GM12878 (cell line): ENCODE results near the gene P3H1.
"Not testable (repeated sequence)": the region's sequence is repeated elsewhere in the genome, so short reads cannot be mapped to it uniquely, and the experiment has no call there.

Experiments used
- CBX3 ChIP-seq: fragments of 200-600 bp; sonication (generic); IDR thresholded peaks from 2 replicates; pipeline ENCODE4 v1.6.1; 2016; ENCODE audit warnings: low read depth, borderline replicate concordance
- CBX5 ChIP-seq: sonication (generic); IDR thresholded peaks from 2 replicates; pipeline ENCODE4 v1.6.1; 2016; ENCODE audit warnings: low read depth, moderate library complexity, mild to moderate bottlenecking, inconsistent platforms
- CHD4 ChIP-seq: fragments of 200-600 bp; sonication (generic); IDR thresholded peaks from 2 replicates; pipeline ENCODE4 v1.6.1; 2016; ENCODE audit warnings: mild to moderate bottlenecking
- EZH2 ChIP-seq: IDR thresholded peaks from 2 replicates; pipeline ENCODE4 v1.6.1; 2012; ENCODE audit warnings: low read depth, mild to moderate bottlenecking, control low read depth, inconsistent platforms, low read length, borderline replicate concordance; ENCODE audit not compliant: control insufficient read depth
- HDGF ChIP-seq: fragments of 450-650 bp; IDR thresholded peaks from 2 replicates; pipeline ENCODE4 v1.6.1; 2016; ENCODE audit warnings: antibody characterized with exemption
- JUND ChIP-seq: IDR thresholded peaks from 2 replicates; pipeline ENCODE4 v1.6.1; 2012; ENCODE audit warnings: low read depth, mild to moderate bottlenecking, low read length, improper control_type of control experiment, moderate library complexity
- POLR2AphosphoS5 ChIP-seq: IDR thresholded peaks from 2 replicates; pipeline ENCODE4 v1.6.1; 2011; ENCODE audit warnings: mild to moderate bottlenecking, low read length, inconsistent platforms
- RCOR1 ChIP-seq: conservative IDR thresholded peaks from 2 replicates; pipeline ENCODE4 v1.6.1; 2012; ENCODE audit warnings: low read depth, low read length, improper control_type of control experiment
- RFX5 ChIP-seq: IDR thresholded peaks from 2 replicates; pipeline ENCODE4 v1.6.1; 2011; ENCODE audit warnings: low read depth, low read length, improper control_type of control experiment
- TARDBP ChIP-seq: IDR thresholded peaks from 2 replicates; pipeline ENCODE4 v1.6.1; 2016; ENCODE audit warnings: borderline replicate concordance
- TF ChIP-seq, protein P1 (sequence below), 3 experiments: IDR thresholded peaks in 2 of 3; conservative IDR thresholded peaks in 1 of 3; 2 replicates each; pipeline ENCODE4 v1.5.1; 2011; ENCODE audit warnings: low read depth in 3 of 3, low read length in 3 of 3, mild to moderate bottlenecking in 3 of 3, control low read depth in 2 of 3, moderate library complexity in 2 of 3, inconsistent platforms in 1 of 3, mixed read lengths in 1 of 3; ENCODE audit not compliant: control insufficient read depth in 2 of 3, insufficient read depth in 1 of 3; ENCODE audit errors: extremely low read depth in 1 of 3
- TF ChIP-seq, protein P2 (sequence below): fragments of 450-650 bp; IDR thresholded peaks from 2 replicates; pipeline ENCODE4 v1.6.1; 2018; ENCODE audit warnings: borderline replicate concordance, mild to moderate bottlenecking; ENCODE audit not compliant: partially characterized antibody
- TF ChIP-seq, protein P3 (sequence below): IDR thresholded peaks from 2 replicates; pipeline ENCODE4 v1.6.1; 2011; ENCODE audit warnings: low read depth, low read length, improper control_type of control experiment, borderline replicate concordance
- TF ChIP-seq, protein P4 (sequence below): IDR thresholded peaks from 2 replicates; pipeline ENCODE4 v1.6.1; 2012; ENCODE audit warnings: mild to moderate bottlenecking, low read depth, low read length

DNA sequence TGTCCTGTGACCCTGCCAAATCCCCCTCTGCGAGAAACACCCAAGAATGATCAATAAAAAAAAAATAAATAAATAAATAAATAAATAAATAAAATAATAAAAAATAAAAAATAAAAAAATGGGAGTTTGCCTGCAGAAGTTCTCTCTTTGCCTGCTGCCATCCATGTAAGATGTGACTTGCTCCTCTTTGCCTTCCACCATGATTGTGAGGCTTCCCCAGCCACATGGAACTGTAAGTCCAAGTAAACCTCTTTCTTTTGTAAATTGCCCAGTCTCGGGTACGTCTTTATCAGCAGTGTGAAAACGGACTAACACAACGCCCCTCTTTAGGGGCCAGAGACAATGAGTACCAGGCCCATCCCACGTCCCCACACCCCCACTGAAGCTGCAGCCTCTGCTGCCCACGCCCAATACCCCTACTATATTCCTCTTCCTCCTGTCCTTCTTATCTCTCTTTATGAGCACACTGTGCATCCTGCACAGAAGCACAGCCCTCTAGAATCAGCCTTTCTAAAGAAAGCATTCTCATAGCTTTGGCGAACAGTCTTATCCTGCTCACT lies 15.2 kb downstream of the P3H1 start:
- not testable (repeated sequence) for TF ChIP-seq POLR2AphosphoS5, JUND, CBX3, CHD4, RCOR1, RFX5, EZH2, HDGF, TARDBP, CBX5
- TF ChIP-seq, protein P1, sequence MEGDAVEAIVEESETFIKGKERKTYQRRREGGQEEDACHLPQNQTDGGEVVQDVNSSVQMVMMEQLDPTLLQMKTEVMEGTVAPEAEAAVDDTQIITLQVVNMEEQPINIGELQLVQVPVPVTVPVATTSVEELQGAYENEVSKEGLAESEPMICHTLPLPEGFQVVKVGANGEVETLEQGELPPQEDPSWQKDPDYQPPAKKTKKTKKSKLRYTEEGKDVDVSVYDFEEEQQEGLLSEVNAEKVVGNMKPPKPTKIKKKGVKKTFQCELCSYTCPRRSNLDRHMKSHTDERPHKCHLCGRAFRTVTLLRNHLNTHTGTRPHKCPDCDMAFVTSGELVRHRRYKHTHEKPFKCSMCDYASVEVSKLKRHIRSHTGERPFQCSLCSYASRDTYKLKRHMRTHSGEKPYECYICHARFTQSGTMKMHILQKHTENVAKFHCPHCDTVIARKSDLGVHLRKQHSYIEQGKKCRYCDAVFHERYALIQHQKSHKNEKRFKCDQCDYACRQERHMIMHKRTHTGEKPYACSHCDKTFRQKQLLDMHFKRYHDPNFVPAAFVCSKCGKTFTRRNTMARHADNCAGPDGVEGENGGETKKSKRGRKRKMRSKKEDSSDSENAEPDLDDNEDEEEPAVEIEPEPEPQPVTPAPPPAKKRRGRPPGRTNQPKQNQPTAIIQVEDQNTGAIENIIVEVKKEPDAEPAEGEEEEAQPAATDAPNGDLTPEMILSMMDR (IDR thresholded peaks at IDR 0.05 in 2 of 3, conservative IDR thresholded peaks at IDR 0.05 in 1 of 3; ENCODE audit: control insufficient read depth in 2 of 3, extremely low read depth in 1 of 3, insufficient read depth in 1 of 3, low read depth in 3 of 3, low read length in 3 of 3) = not testable (repeated sequence)
- TF ChIP-seq, protein P2, sequence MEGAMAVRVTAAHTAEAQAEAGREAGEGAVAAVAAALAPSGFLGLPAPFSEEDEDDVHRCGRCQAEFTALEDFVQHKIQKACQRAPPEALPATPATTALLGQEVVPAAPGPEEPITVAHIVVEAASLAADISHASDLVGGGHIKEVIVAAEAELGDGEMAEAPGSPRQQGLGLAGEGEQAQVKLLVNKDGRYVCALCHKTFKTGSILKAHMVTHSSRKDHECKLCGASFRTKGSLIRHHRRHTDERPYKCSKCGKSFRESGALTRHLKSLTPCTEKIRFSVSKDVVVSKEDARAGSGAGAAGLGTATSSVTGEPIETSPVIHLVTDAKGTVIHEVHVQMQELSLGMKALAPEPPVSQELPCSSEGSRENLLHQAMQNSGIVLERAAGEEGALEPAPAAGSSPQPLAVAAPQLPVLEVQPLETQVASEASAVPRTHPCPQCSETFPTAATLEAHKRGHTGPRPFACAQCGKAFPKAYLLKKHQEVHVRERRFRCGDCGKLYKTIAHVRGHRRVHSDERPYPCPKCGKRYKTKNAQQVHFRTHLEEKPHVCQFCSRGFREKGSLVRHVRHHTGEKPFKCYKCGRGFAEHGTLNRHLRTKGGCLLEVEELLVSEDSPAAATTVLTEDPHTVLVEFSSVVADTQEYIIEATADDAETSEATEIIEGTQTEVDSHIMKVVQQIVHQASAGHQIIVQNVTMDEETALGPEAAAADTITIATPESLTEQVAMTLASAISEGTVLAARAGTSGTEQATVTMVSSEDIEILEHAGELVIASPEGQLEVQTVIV = not testable (repeated sequence)
- TF ChIP-seq, protein P3, sequence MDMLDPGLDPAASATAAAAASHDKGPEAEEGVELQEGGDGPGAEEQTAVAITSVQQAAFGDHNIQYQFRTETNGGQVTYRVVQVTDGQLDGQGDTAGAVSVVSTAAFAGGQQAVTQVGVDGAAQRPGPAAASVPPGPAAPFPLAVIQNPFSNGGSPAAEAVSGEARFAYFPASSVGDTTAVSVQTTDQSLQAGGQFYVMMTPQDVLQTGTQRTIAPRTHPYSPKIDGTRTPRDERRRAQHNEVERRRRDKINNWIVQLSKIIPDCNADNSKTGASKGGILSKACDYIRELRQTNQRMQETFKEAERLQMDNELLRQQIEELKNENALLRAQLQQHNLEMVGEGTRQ = not testable (repeated sequence)
- TF ChIP-seq, protein P4, sequence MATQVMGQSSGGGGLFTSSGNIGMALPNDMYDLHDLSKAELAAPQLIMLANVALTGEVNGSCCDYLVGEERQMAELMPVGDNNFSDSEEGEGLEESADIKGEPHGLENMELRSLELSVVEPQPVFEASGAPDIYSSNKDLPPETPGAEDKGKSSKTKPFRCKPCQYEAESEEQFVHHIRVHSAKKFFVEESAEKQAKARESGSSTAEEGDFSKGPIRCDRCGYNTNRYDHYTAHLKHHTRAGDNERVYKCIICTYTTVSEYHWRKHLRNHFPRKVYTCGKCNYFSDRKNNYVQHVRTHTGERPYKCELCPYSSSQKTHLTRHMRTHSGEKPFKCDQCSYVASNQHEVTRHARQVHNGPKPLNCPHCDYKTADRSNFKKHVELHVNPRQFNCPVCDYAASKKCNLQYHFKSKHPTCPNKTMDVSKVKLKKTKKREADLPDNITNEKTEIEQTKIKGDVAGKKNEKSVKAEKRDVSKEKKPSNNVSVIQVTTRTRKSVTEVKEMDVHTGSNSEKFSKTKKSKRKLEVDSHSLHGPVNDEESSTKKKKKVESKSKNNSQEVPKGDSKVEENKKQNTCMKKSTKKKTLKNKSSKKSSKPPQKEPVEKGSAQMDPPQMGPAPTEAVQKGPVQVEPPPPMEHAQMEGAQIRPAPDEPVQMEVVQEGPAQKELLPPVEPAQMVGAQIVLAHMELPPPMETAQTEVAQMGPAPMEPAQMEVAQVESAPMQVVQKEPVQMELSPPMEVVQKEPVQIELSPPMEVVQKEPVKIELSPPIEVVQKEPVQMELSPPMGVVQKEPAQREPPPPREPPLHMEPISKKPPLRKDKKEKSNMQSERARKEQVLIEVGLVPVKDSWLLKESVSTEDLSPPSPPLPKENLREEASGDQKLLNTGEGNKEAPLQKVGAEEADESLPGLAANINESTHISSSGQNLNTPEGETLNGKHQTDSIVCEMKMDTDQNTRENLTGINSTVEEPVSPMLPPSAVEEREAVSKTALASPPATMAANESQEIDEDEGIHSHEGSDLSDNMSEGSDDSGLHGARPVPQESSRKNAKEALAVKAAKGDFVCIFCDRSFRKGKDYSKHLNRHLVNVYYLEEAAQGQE = not testable (repeated sequence)
